Naive B cell (primary cell): ENCODE data around the gene MIER2. TPM values are rescaled to one million over a fixed set of nuclear protein-coding genes. Genes with fewer than 3 reads are reported as not detected.

Experiments
- ATAC-seq, 2 donors: fragments of 150-1000 bp; cut with Tn5 transposase; 2 replicates each; pipeline ENCODE4 v1.10.0; 2021; ENCODE audit warnings: low read depth in 2 of 2, mild to moderate bottlenecking in 2 of 2, moderate library complexity in 2 of 2
- DNase-seq: peaks from one replicate; pipeline ENCODE4 v3.0.0; 2022
- H3K27ac Mint-ChIP-seq, 6 donors: one replicate each; pipeline ENCODE4 v1.8.0; 2020 to 2022; ENCODE audit warnings: mild to moderate bottlenecking in 6 of 6, mixed read lengths in 6 of 6, moderate library complexity in 5 of 6, inconsistent platforms in 2 of 6
- H3K27me3 Mint-ChIP-seq, 3 donors: one replicate each; pipeline ENCODE4 v1.8.0; 2021 to 2022; ENCODE audit warnings: mixed read lengths in 3 of 3, mild to moderate bottlenecking in 1 of 3
- H3K36me3 Mint-ChIP-seq, 2 donors: one replicate each; pipeline ENCODE4 v1.8.0; 2020 to 2022; ENCODE audit warnings: mixed read lengths in 2 of 2, inconsistent platforms in 1 of 2, mild to moderate bottlenecking in 1 of 2
- H3K4me1 Mint-ChIP-seq, 3 donors: one replicate each; pipeline ENCODE4 v1.8.0; 2020 to 2022; ENCODE audit warnings: mixed read lengths in 3 of 3, inconsistent platforms in 1 of 3, mild to moderate bottlenecking in 1 of 3, moderate library complexity in 1 of 3
- H3K4me3 Mint-ChIP-seq, 8 donors: one replicate each; pipeline ENCODE4 v1.8.0; 2020 to 2022; ENCODE audit warnings: mild to moderate bottlenecking in 8 of 8, mixed read lengths in 8 of 8, moderate library complexity in 8 of 8, inconsistent platforms in 2 of 8
- H3K9me3 Mint-ChIP-seq, 7 donors: one replicate each; pipeline ENCODE4 v1.8.0; 2020 to 2022; ENCODE audit warnings: mixed read lengths in 7 of 7, mild to moderate bottlenecking in 5 of 7, inconsistent platforms in 2 of 7, moderate library complexity in 1 of 7
- polyA plus RNA-seq, 6 donors: library from polyadenylated mRNA; unstranded; fragments of 300-500 nt; fragmentation: Illumina TruSeq; gene quantifications; one replicate each; pipeline ENCODE4 v1.2.3, GENCODE V29; 2021; ENCODE audit warnings: low read depth in 6 of 6

Gene MIER2
- polyA plus RNA-seq, 6 donors from 2014 or later = 2.4 to 5.1 (median 3.9) TPM

GRCh38 chr19:374886-375235 is 30.3 kb upstream of the MIER2 start:
- Mint-ChIP-seq H3K4me3 (no peak overlapping the region), H3K9me3 (no peaks in the 10 kb centered on the region), H3K4me1 (peaks cover 0 to 2% (median 0%) of the 10 kb centered on the region in 3 donors), H3K36me3 (no peaks in the 10 kb centered on the region), H3K27me3 (peaks cover 6 to 42% (median 32%) of the 10 kb centered on the region in 3 donors), H3K27ac (no peak overlapping the region)
- ATAC-seq = no peak
- DNase-seq = no peak

GRCh38 chr19:374183-374885 is 29.7 kb upstream of the MIER2 start:
- ATAC-seq (no peak), DNase-seq (no peak)
- H3K4me1 Mint-ChIP-seq = peaks cover 0 to under 1% (median 0%) of the 10 kb centered on the region in 3 donors
- H3K27ac Mint-ChIP-seq = no peak overlapping the region
- H3K27me3 Mint-ChIP-seq = peaks cover 6 to 47% (median 37%) of the 10 kb centered on the region in 3 donors
- no peaks in the 10 kb centered on the region for H3K36me3 Mint-ChIP-seq
- no peaks in the 10 kb centered on the region for H3K9me3 Mint-ChIP-seq
- peak overlapping the region in 1 of 8 donors; percentile 33 for H3K4me3 Mint-ChIP-seq

GRCh38 chr19:373391-374182 is 29.0 kb upstream of the MIER2 start:
- Mint-ChIP-seq H3K9me3 (peaks cover 0 to 2% (median 0%) of the 10 kb centered on the region in 7 donors), H3K4me3 (no peak overlapping the region), H3K27me3 (peaks cover 6 to 54% (median 44%) of the 10 kb centered on the region in 3 donors), H3K4me1 (no peaks in the 10 kb centered on the region), H3K27ac (no peak overlapping the region), H3K36me3 (no peaks in the 10 kb centered on the region)
- no peak for ATAC-seq
- DNase-seq = no peak

- Mint-ChIP-seq H3K9me3 (peaks cover 0 to 3% (median 0%) of the 10 kb centered on the region in 7 donors), H3K4me1 (no peaks in the 10 kb centered on the region), H3K4me3 (no peak overlapping the region), H3K36me3 (peaks cover 0 to under 1% of the 10 kb centered on the region in 2 donors), H3K27me3 (peaks cover 10 to 60% (median 51%) of the 10 kb centered on the region in 3 donors), H3K27ac (no peak overlapping the region)
- DNase-seq (no peak), ATAC-seq (no peak)
Observed at GRCh38 chr19:372306-372890, 27.8 kb upstream of the MIER2 start.

DNA sequence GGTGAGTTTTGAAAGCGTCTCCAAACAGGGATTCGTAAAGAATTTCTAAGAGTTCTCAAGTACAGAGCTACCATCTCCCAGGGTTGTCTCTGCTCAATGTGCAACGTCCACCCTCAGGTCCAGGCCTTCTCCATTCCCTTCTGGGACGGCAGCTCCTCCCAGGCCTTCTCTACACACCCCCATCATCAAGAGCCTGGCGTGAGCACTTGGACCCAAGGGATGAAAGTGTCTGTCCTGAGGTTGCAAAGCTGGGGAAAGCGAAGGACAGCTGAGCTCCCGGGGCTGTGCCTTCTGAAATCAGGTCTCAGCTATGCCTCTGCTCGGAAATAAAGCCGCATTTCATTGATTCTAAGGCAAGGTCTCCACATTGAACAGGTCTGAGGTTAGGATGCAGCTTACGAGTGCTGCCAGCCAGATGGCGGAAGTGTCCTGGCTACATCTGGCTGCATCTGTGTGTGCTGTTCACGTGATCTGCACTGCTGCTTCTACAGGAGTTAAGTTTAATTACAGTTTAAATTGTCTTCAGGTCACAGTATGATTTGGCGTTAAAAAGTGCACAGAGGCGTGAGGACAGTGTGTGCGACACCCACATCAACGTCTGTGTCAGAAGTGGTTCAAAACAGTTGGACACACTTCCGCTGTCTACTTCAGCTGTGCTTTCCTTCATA is 27.0 kb upstream of the MIER2 start:
- H3K27me3 Mint-ChIP-seq = peaks cover 10 to 61% (median 55%) of the 10 kb centered on the region in 3 donors

DNA sequence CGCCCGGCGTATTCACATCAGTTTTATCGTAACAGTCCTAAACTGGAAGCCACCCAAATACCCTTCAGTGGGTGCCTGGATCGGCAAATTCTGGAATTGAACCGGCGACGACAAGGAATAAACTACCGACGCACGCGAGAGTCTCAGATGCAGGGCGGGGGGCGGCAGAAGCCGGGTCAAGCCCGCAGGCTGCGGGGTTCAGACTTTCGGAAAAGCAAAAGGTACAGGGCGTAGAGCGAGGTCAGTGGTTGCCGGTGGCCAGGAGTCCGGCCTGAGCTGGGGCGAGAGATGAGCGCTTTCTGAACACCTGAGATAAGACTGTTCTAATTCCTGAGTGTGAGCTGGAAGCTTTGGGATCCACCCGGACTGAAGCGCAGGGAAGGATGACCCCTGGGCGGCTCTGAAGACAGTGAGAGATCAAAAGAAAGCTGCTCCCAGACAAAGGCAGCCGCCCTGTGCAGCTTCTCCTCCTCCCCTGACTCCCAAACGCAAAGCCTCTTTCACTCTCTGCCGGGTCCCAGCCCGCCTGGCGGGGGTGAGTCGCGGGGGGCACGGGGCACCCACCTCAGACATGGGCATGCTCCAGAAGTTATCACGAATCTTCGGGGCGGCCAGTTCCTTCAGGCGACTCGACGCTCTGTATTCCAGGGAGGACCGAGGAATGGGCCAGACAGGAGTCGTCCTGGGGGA is 26.2 kb upstream of the MIER2 start:
- no peak overlapping the region for H3K27ac Mint-ChIP-seq
- peaks cover 0 to 4% (median 0%) of the 10 kb centered on the region in 7 donors for H3K9me3 Mint-ChIP-seq
- no peaks in the 10 kb centered on the region for H3K4me1 Mint-ChIP-seq
- H3K27me3 Mint-ChIP-seq = peaks cover 10 to 57% (median 51%) of the 10 kb centered on the region in 3 donors
- peak overlapping the region in 1 of 8 donors; percentile 29 for H3K4me3 Mint-ChIP-seq
- ATAC-seq = no peak
- peaks cover 0 to 8% of the 10 kb centered on the region in 2 donors for H3K36me3 Mint-ChIP-seq
- no peak for DNase-seq

More for the DNA sequence above, 27.0 kb upstream of the MIER2 start:
- H3K27ac Mint-ChIP-seq = no peak overlapping the region
- H3K4me1 Mint-ChIP-seq = no peaks in the 10 kb centered on the region
- H3K4me3 Mint-ChIP-seq = no peak overlapping the region
- no peak for DNase-seq
- H3K36me3 Mint-ChIP-seq = peaks cover 0 to 8% of the 10 kb centered on the region in 2 donors
- no peak for ATAC-seq
- H3K9me3 Mint-ChIP-seq = peaks cover 0 to 4% (median 0%) of the 10 kb centered on the region in 7 donors

GRCh38 chr19:369876-370275 is 25.3 kb upstream of the MIER2 start:
- H3K36me3 Mint-ChIP-seq = peaks cover 0 to 8% of the 10 kb centered on the region in 2 donors
- H3K4me1 Mint-ChIP-seq = no peaks in the 10 kb centered on the region
- no peak overlapping the region for H3K4me3 Mint-ChIP-seq
- no peak for ATAC-seq
- no peak overlapping the region for H3K27ac Mint-ChIP-seq
- peaks cover 10 to 54% (median 50%) of the 10 kb centered on the region in 3 donors for H3K27me3 Mint-ChIP-seq
- no peak for DNase-seq
- peaks cover 0 to 4% (median 0%) of the 10 kb centered on the region in 7 donors for H3K9me3 Mint-ChIP-seq

GRCh38 chr19:369256-369655 is 24.7 kb upstream of the MIER2 start:
- Mint-ChIP-seq H3K27me3 (peaks cover 10 to 54% (median 50%) of the 10 kb centered on the region in 3 donors), H3K9me3 (peaks cover 0 to 4% (median 0%) of the 10 kb centered on the region in 7 donors), H3K4me1 (no peaks in the 10 kb centered on the region), H3K27ac (peak overlapping the region in 1 of 6 donors; percentile 89), H3K4me3 (no peak overlapping the region), H3K36me3 (peaks cover 0 to 8% of the 10 kb centered on the region in 2 donors)
- ATAC-seq (no peak), DNase-seq (no peak)

- Mint-ChIP-seq H3K4me3 (no peak overlapping the region), H3K27me3 (peaks cover 10 to 50% (median 45%) of the 10 kb centered on the region in 3 donors), H3K27ac (no peak overlapping the region), H3K36me3 (peaks cover 0 to 8% of the 10 kb centered on the region in 2 donors), H3K9me3 (peaks cover 0 to 4% (median 0%) of the 10 kb centered on the region in 7 donors), H3K4me1 (no peaks in the 10 kb centered on the region)
- DNase-seq (no peak), ATAC-seq (no peak)
Observed at GRCh38 chr19:368630-369024, 24.0 kb upstream of the MIER2 start.

- no peak for ATAC-seq
- H3K36me3 Mint-ChIP-seq = peaks cover 0 to 8% of the 10 kb centered on the region in 2 donors
- H3K4me1 Mint-ChIP-seq = no peaks in the 10 kb centered on the region
- no peak overlapping the region for H3K27ac Mint-ChIP-seq
- no peak for DNase-seq
- H3K9me3 Mint-ChIP-seq = peaks cover 0 to 4% (median 0%) of the 10 kb centered on the region in 7 donors
- no peak overlapping the region for H3K4me3 Mint-ChIP-seq
- H3K27me3 Mint-ChIP-seq = peaks cover 10 to 45% (median 39%) of the 10 kb centered on the region in 3 donors
Observed at GRCh38 chr19:367963-368629, 23.5 kb upstream of the MIER2 start.

DNA sequence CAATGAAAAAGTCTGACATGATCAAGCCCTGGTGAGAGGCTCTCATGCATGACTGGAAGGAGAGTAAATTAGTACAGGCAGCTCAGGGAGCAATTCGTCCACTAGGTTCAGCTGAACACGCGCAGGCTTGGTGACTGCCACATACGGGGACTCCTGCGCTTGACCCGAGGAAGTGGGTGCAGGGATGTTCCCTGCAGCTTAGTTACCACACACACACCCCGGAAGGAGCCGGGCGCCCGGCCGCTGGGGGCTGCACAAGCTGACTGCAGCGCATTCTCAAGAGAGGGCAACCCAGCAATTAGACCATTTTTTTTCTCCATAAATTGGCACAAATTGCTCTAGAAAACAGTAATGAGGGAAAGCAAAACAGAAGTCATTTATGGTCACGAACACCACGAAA is 23.0 kb upstream of the MIER2 start:
- peaks cover 0 to 4% (median 0%) of the 10 kb centered on the region in 7 donors for H3K9me3 Mint-ChIP-seq
- no peak for ATAC-seq
- H3K4me3 Mint-ChIP-seq = no peak overlapping the region
- no peak overlapping the region for H3K27ac Mint-ChIP-seq
- no peak for DNase-seq
- H3K36me3 Mint-ChIP-seq = peaks cover 0 to 8% of the 10 kb centered on the region in 2 donors
- no peaks in the 10 kb centered on the region for H3K4me1 Mint-ChIP-seq
- peaks cover 10 to 40% (median 39%) of the 10 kb centered on the region in 3 donors for H3K27me3 Mint-ChIP-seq

DNA sequence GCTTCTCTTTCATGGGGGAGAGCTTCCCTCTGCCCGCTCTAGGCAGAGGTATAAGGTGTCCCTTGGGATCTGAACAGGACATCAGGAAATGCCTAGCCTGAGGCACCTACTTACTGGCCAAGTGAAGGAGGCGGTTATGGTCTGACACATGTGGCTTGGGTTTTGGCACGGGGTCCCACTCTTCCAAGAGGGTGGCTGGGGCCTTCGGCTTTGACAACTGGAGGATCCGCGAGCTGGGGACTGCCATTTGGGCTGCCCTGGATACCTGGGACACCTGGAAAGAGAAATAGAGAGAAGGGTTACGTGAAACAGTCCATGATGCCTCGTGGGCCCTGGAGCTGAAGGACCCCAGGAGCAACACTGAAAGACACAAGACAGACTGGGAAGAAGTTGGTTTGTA is 22.4 kb upstream of the MIER2 start:
- Mint-ChIP-seq H3K27ac (peak overlapping the region in 1 of 6 donors; percentile 89), H3K36me3 (peaks cover 0 to 8% of the 10 kb centered on the region in 2 donors), H3K27me3 (peaks cover 7 to 37% (median 34%) of the 10 kb centered on the region in 3 donors), H3K4me1 (no peaks in the 10 kb centered on the region), H3K9me3 (peaks cover 0 to 4% (median 0%) of the 10 kb centered on the region in 7 donors), H3K4me3 (peak overlapping the region in 1 of 8 donors; percentile 12)
- no peak for ATAC-seq
- no peak for DNase-seq
